Progenitor cell of endocrine pancreas (in vitro differentiated cells): ENCODE measurements around the gene INTS15. TPM values are rescaled to one million over a fixed set of nuclear protein-coding genes. Genes with fewer than 3 reads are reported as not detected.

Source experiments
- DNase-seq: peaks from one replicate; pipeline ENCODE4 v3.0.0; 2021; ENCODE audit warnings: low spot score; ENCODE audit not compliant: unreplicated experiment
- H3K27ac Mint-ChIP-seq: 2 replicates; pipeline ENCODE4 v1.8.0; 2021; ENCODE audit warnings: mild to moderate bottlenecking, moderate library complexity, mixed read lengths
- H3K27me3 Mint-ChIP-seq: 2 replicates; pipeline ENCODE4 v1.8.0; 2021; ENCODE audit warnings: mixed read lengths
- H3K36me3 Mint-ChIP-seq: 2 replicates; pipeline ENCODE4 v1.8.0; 2022; ENCODE audit warnings: mixed read lengths; ENCODE audit not compliant: insufficient read depth
- H3K4me1 Mint-ChIP-seq: 2 replicates; pipeline ENCODE4 v1.8.0; 2021; ENCODE audit warnings: low read depth, mixed read lengths
- H3K4me3 Mint-ChIP-seq: 2 replicates; pipeline ENCODE4 v1.8.0; 2021; ENCODE audit warnings: low read depth, mild to moderate bottlenecking, moderate library complexity, mixed read lengths
- H3K9me3 Mint-ChIP-seq: 2 replicates; pipeline ENCODE4 v1.8.0; 2021; ENCODE audit warnings: low read depth, mixed read lengths
- total RNA-seq: library from RNA; stranded (reverse); gene quantifications from 2 replicates; pipeline ENCODE4 v1.2.1, GENCODE V29; 2021
- TF ChIP-seq, protein P1 (sequence below): fragments of 200-600 bp; sonication (generic); IDR thresholded peaks from one replicate; pipeline ENCODE4 v1.5.0; 2021; ENCODE audit warnings: antibody characterized with exemption, mild to moderate bottlenecking; ENCODE audit not compliant: unreplicated experiment

INTS15 gene
- total RNA-seq, 1 donor from 2014 or later: 57.1 TPM

DNA sequence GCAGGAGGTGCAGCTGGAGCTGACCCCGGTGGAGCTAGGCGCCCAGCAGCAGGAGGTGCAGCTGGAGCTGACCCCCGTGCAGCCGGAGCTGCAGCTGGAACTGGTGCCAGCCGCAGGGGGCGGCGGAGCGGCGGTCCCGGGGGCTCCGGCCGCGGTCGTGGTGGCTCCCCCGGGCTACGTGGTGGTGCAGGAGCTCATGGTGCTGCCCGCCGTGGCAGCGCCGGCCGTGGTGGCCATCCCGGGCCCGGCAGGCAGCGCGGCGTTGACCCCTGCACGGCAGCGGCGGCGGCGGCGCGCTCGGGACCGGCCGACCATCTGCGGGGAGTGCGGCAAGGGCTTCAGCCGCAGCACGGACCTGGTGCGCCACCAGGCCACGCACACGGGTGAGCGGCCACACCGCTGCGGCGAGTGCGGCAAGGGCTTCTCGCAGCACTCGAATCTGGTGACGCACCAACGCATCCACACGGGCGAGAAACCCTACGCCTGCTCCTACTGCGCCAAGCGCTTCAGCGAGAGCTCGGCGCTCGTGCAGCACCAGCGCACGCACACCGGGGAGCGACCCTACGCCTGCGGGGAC is 32.4 kb downstream of the INTS15 start:
- Mint-ChIP-seq H3K27ac (no peak overlapping the region), H3K36me3 (peaks cover 12% of the 10 kb centered on the region), H3K27me3 (no peaks in the 10 kb centered on the region), H3K4me3 (no peak overlapping the region), H3K9me3 (no peaks in the 10 kb centered on the region), H3K4me1 (no peaks in the 10 kb centered on the region)
- no peak for DNase-seq
- TF ChIP-seq, protein P1, sequence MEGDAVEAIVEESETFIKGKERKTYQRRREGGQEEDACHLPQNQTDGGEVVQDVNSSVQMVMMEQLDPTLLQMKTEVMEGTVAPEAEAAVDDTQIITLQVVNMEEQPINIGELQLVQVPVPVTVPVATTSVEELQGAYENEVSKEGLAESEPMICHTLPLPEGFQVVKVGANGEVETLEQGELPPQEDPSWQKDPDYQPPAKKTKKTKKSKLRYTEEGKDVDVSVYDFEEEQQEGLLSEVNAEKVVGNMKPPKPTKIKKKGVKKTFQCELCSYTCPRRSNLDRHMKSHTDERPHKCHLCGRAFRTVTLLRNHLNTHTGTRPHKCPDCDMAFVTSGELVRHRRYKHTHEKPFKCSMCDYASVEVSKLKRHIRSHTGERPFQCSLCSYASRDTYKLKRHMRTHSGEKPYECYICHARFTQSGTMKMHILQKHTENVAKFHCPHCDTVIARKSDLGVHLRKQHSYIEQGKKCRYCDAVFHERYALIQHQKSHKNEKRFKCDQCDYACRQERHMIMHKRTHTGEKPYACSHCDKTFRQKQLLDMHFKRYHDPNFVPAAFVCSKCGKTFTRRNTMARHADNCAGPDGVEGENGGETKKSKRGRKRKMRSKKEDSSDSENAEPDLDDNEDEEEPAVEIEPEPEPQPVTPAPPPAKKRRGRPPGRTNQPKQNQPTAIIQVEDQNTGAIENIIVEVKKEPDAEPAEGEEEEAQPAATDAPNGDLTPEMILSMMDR: no peak

DNA sequence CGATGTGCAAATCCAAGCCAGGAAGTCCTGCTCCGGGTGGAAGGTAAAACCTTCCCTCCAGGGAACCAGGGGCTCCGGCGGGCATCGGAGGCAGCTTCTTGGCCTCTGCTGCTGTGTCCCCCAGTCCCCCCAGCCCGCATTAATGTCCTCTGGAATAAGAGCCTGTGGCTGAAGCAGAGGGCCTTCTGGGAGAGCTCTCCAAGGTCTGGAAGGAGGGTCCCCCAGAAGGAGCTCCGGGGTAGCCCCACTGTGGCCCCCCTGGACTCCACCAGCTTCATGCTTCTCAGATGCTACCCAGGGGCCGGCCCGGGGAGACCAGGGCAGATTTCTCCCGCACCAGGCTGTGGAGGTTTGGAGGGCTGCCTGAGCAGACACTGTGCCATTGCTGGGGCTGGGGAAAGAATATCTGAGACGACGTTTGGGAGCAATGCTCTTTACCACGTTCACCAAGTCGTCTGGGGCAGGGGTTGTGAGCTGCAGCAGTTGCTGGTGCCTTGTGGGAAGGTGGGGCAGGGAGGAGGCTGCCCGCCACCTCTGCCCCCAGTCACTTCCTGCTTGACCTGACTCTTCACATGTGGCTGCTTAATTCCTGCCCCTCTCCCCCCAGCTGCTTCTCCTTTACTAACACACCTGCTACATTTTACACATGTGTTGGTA is 33.9 kb downstream of the INTS15 start:
- H3K36me3 Mint-ChIP-seq: peaks cover 12% of the 10 kb centered on the region
- no peaks in the 10 kb centered on the region for H3K9me3 Mint-ChIP-seq
- no peaks in the 10 kb centered on the region for H3K27me3 Mint-ChIP-seq
- no peak for DNase-seq
- TF ChIP-seq, protein P1: no peak
- no peaks in the 10 kb centered on the region for H3K4me1 Mint-ChIP-seq
- no peak overlapping the region for H3K4me3 Mint-ChIP-seq
- H3K27ac Mint-ChIP-seq: no peak overlapping the region

DNA sequence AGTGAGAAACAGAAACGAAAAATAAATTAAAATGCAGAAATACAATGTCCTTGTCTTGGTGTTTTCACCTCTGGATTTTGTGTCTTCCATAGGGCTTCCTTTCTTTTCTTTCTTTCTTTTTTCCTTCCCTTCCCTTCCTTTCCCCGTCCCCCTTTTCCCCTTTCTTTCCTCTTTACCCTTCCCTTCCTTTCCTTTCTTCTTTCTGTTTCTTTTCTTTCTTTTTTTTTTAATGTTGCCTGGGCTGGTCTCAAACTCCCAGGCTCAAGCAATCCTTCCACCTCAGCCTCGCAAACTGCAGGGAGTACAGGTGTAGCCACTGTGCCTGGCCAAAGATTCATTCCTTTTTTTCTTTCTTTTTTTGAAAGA is 34.4 kb downstream of the INTS15 start:
- Mint-ChIP-seq H3K4me1 (no peaks in the 10 kb centered on the region), H3K27ac (no peak overlapping the region)

DNA sequence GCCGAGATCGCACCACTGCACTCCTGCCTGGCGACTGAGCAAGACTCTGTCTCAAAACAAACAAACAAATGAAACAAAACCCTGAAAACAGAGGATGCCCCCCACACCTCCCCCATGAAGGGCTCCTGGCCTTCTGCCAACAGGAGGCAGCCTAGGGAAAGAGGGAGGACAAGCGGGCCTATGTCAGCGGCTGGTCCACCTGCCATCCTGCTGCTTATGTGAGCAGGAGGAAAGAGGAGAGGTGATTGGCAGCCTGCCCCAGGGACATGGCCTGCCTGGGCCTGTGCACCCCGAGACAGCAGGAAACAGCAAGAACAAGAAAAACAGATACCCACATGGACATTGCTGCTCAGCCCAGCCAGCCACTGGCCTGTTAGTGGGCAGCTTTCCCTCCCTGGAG is 38.2 kb downstream of the INTS15 start:
- H3K9me3 Mint-ChIP-seq: no peaks in the 10 kb centered on the region
- H3K36me3 Mint-ChIP-seq: peaks cover 3% of the 10 kb centered on the region
- H3K4me1 Mint-ChIP-seq: peaks cover 2% of the 10 kb centered on the region
- no peaks in the 10 kb centered on the region for H3K27me3 Mint-ChIP-seq
- H3K27ac Mint-ChIP-seq: no peak overlapping the region
- H3K4me3 Mint-ChIP-seq: no peak overlapping the region
- TF ChIP-seq, protein P1: no peak
- DNase-seq: no peak

More for the DNA sequence above, 34.4 kb downstream of the INTS15 start:
- no peaks in the 10 kb centered on the region for H3K27me3 Mint-ChIP-seq
- H3K9me3 Mint-ChIP-seq: no peaks in the 10 kb centered on the region
- peaks cover 12% of the 10 kb centered on the region for H3K36me3 Mint-ChIP-seq
- no peak for DNase-seq
- TF ChIP-seq, protein P1: no peak
- H3K4me3 Mint-ChIP-seq: no peak overlapping the region

DNA sequence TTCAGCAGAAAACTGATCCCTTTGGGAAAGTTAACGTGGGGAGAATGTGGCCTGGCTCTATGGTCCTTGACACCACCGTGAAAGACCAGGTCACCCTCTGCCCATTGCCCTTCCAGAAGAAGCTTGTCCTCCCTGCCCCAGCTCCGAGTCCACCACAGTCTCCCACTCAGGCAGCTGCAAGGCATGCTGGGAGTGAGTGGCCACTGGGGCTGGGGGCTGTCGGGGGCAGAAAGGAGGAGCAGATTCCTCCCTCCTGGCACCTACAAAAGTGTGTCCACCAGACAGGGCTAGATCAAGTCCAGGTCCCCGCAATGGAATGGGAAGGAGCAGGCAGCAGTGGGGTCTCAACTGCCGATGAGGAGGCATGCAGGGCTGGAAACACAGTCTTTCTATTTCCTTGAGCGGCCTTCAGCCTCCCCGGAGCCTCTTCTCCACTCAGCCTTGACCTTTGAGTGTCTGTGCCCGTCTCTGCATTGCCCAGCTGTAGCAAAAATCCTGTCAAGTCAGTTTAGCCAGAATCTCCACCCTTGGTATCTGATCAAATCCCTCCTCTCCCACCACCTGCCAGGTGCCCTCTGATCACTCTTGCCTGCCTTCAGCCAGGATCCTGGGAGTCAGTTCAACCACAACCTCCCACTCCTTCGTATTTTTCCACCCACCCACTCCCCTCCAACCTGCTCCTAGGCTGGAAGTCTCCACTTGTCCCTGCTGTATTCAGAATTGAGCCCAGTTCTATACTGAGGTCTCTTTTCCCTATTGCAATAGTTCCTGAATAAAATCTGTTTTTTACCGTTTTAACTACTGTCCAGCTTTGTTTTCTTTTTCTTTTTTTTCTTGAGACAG is 40.4 kb downstream of the INTS15 start:
- Mint-ChIP-seq H3K4me1 (peaks cover 2% of the 10 kb centered on the region), H3K36me3 (peaks cover 1% of the 10 kb centered on the region), H3K27me3 (no peaks in the 10 kb centered on the region), H3K9me3 (no peaks in the 10 kb centered on the region), H3K27ac (no peak overlapping the region), H3K4me3 (no peak overlapping the region)
- TF ChIP-seq, protein P1: no peak
- no peak for DNase-seq
